Measurements from ENCODE around the gene THSD7A.

- TF ChIP-seq JUN (IDR thresholded peaks at IDR 0.05; ENCODE audit: borderline replicate concordance, low read depth, low read length) (no peak), JUN (CRISPR knock-in tag; IDR thresholded peaks at IDR 0.05; ENCODE audit: borderline replicate concordance) (no peak), KHSRP (IDR thresholded peaks at IDR 0.05) (no peak), CREB1 (IDR thresholded peaks at IDR 0.05) (no peak), CREB1 (CRISPR knock-in tag; IDR thresholded peaks at IDR 0.05) (no peak), ZNF217 (CRISPR knock-in tag; IDR thresholded peaks at IDR 0.05) (no peak), EP300 (IDR thresholded peaks at IDR 0.05; ENCODE audit: low read length) (no peak), TCF7 (IDR thresholded peaks at IDR 0.05; ENCODE audit: borderline replicate concordance) (no peak)
These were observed 166.6 kb downstream of the THSD7A start for GRCh38 chr7:11665357-11665756.
